Right atrium auricular region (tissue), 2 donors: ENCODE measurements around the gene SFSWAP. TPM values are rescaled to one million over a fixed set of nuclear protein-coding genes. Genes with fewer than 3 reads are reported as not detected.

ENCODE experiments used
- DNase-seq: peaks from one replicate; pipeline ENCODE4 v3.0.0-alpha.2; 2019; ENCODE audit warnings: low spot score
- H3K27ac ChIP-seq, 2 donors: fragments of 200-600 bp; sonication (generic); 1 replicate in 1 of 2; 2 replicates in 1 of 2; pipeline ENCODE4 v1.5.1; 2016 to 2019
- H3K27me3 ChIP-seq, 2 donors: fragments of 200-600 bp; sonication (generic); one replicate each; pipeline versions ENCODE4 v1.5.1 to v1.6.0; 2017 to 2019
- H3K36me3 ChIP-seq: fragments of 200-600 bp; sonication (generic); one replicate; pipeline ENCODE4 v1.5.1; 2016
- H3K4me1 ChIP-seq, 2 donors: fragments of 200-600 bp; sonication (generic); one replicate each; pipeline versions ENCODE4 v1.5.1 to v1.6.0; 2017 to 2019
- H3K4me3 ChIP-seq, 2 donors: fragments of 200-600 bp; sonication (generic); 1 replicate in 1 of 2; 2 replicates in 1 of 2; pipeline ENCODE4 v1.5.1; 2017 to 2019; ENCODE audit warnings: mild to moderate bottlenecking in 1 of 2, moderate library complexity in 1 of 2
- H3K9me3 ChIP-seq, 2 donors: fragments of 200-600 bp; sonication (generic); one replicate each; pipeline ENCODE4 v1.5.1; 2019
- CTCF ChIP-seq, 2 donors: fragments of 200-600 bp; sonication (generic); IDR thresholded peaks; one replicate each; pipeline ENCODE4 v1.5.1; 2019; ENCODE audit warnings: antibody characterized with exemption in 2 of 2
- total RNA-seq, 2 donors: library from RNA; depleted of rRNA; stranded (reverse); fragments of >200 nt; gene quantifications; one replicate each; pipeline ENCODE4 v1.1.0, GENCODE V29; 2016

The SFSWAP gene
- total RNA-seq, 2 donors from 2014 or later = 11.4 to 12.3 TPM

- no peak for TF ChIP-seq CTCF (IDR thresholded peaks at IDR 0.05)
- DNase-seq = no peak
- peak overlapping the region; percentile 47 to 61 for H3K27ac ChIP-seq
- peak overlapping the region; percentile 30 to 56 for H3K4me3 ChIP-seq
- peaks cover 4 to 15% of the 10 kb centered on the region in 2 donors for H3K27me3 ChIP-seq
- peaks cover 0 to 45% of the 10 kb centered on the region in 2 donors for H3K4me1 ChIP-seq
- no peaks in the 10 kb centered on the region for H3K9me3 ChIP-seq
- H3K36me3 ChIP-seq = no peaks in the 10 kb centered on the region
These were observed 120.2 kb downstream of the SFSWAP start for GRCh38 chr12:131830914-131831571.

- H3K27ac ChIP-seq = peak overlapping the region; percentile 47 to 61
- H3K27me3 ChIP-seq = peaks cover 4 to 15% of the 10 kb centered on the region in 2 donors
- TF ChIP-seq CTCF (IDR thresholded peaks at IDR 0.05) = no peak
- H3K9me3 ChIP-seq = no peaks in the 10 kb centered on the region
- no peak for DNase-seq
- peak overlapping the region; percentile 30 to 56 for H3K4me3 ChIP-seq
- peaks cover 0 to 45% of the 10 kb centered on the region in 2 donors for H3K4me1 ChIP-seq
- H3K36me3 ChIP-seq = no peaks in the 10 kb centered on the region
These were observed 120.7 kb downstream of the SFSWAP start for GRCh38 chr12:131831635-131832041.

GRCh38 chr12:131832321-131833231 lies 121.7 kb downstream of the SFSWAP start:
- peaks cover 4 to 14% of the 10 kb centered on the region in 2 donors for H3K27me3 ChIP-seq
- H3K36me3 ChIP-seq = no peaks in the 10 kb centered on the region
- H3K27ac ChIP-seq = peak overlapping the region in 1 of 2 donors; percentile 23
- H3K9me3 ChIP-seq = no peaks in the 10 kb centered on the region
- H3K4me1 ChIP-seq = peaks cover 0 to 42% of the 10 kb centered on the region in 2 donors
- no peak for DNase-seq
- no peak for TF ChIP-seq CTCF (IDR thresholded peaks at IDR 0.05)
- peak overlapping the region in 1 of 2 donors; percentile 56 for H3K4me3 ChIP-seq

- Histone ChIP-seq H3K27ac (no peak overlapping the region), H3K4me1 (peaks cover 0 to 36% of the 10 kb centered on the region in 2 donors), H3K4me3 (no peak overlapping the region), H3K27me3 (peaks cover 4 to 8% of the 10 kb centered on the region in 2 donors), H3K9me3 (no peaks in the 10 kb centered on the region), H3K36me3 (no peaks in the 10 kb centered on the region)
- no peak for TF ChIP-seq CTCF (IDR thresholded peaks at IDR 0.05)
- no peak for DNase-seq
These were observed 122.5 kb downstream of the SFSWAP start for GRCh38 chr12:131833288-131833895.

GRCh38 chr12:131833896-131834641 lies 123.2 kb downstream of the SFSWAP start:
- Histone ChIP-seq H3K27me3 (peaks cover 4 to 8% of the 10 kb centered on the region in 2 donors), H3K4me1 (peaks cover 0 to 30% of the 10 kb centered on the region in 2 donors)
- DNase-seq = no peak

More at GRCh38 chr12:131833896-131834641, 123.2 kb downstream of the SFSWAP start:
- Histone ChIP-seq H3K27ac (no peak overlapping the region), H3K9me3 (no peaks in the 10 kb centered on the region), H3K4me3 (no peak overlapping the region), H3K36me3 (no peaks in the 10 kb centered on the region)
- TF ChIP-seq CTCF (IDR thresholded peaks at IDR 0.05) = no peak
